Colonic mucosa (tissue), 4 donors: ENCODE results near the gene THEM5. TPM values are rescaled to one million over a fixed set of nuclear protein-coding genes. Genes with fewer than 3 reads are reported as not detected.
"Not testable (repeated sequence)": the region's sequence is repeated elsewhere in the genome, so short reads cannot be mapped to it uniquely, and the experiment has no call there.

Experiments used
- DNase-seq: peaks from one replicate; pipeline ENCODE4 v3.0.0-alpha.2; 2020
- H3K27ac ChIP-seq: fragments of 200-600 bp; one replicate; pipeline ENCODE4 v1.8.0; 2021
- H3K27me3 ChIP-seq: fragments of 200-600 bp; one replicate; pipeline ENCODE4 v1.8.0; 2021
- H3K36me3 ChIP-seq: fragments of 200-600 bp; one replicate; pipeline ENCODE4 v1.8.0; 2021
- H3K4me1 ChIP-seq: fragments of 200-600 bp; one replicate; pipeline ENCODE4 v1.8.0; 2021; ENCODE audit warnings: mild to moderate bottlenecking
- H3K4me3 ChIP-seq: fragments of 200-600 bp; one replicate; pipeline ENCODE4 v1.8.0; 2021
- H3K9ac ChIP-seq, 2 donors: one replicate each; pipeline ENCODE4 v1.7.0; 2013; ENCODE audit warnings: control low read depth in 2 of 2, low read depth in 2 of 2, low read length in 2 of 2
- H3K9me3 ChIP-seq: fragments of 200-600 bp; one replicate; pipeline ENCODE4 v1.8.0; 2021
- intact Hi-C: fragments of 100-400 bp; cut with DNase I; formaldehyde crosslinking; loops from one replicate; pipeline ENCODE4 v1.14.1; 2022
- total RNA-seq, 2 donors: library from RNA; stranded (reverse); fragmentation: NEBNext Ultra II Directional in 1 of 2; extraction: Animal tissue kit (Norgen Biotek cat#: 25700) in 1 of 2; gene quantifications; one replicate each; pipeline ENCODE4 v1.2.1, GENCODE V29; 2021
- TF ChIP-seq, protein P1 (sequence below): fragments of 200-600 bp; IDR thresholded peaks from one replicate; pipeline ENCODE4 v1.8.0; 2022; ENCODE audit warnings: antibody characterized with exemption, mild to moderate bottlenecking
- donor health status: healthy.
- donor health status: DM: no; HTN: no; CAD: no.
- donor health status: DM: no; HTN: no; CAD: no.

Gene THEM5
- total RNA-seq, 2 donors from 2014 or later = not detected

DNA sequence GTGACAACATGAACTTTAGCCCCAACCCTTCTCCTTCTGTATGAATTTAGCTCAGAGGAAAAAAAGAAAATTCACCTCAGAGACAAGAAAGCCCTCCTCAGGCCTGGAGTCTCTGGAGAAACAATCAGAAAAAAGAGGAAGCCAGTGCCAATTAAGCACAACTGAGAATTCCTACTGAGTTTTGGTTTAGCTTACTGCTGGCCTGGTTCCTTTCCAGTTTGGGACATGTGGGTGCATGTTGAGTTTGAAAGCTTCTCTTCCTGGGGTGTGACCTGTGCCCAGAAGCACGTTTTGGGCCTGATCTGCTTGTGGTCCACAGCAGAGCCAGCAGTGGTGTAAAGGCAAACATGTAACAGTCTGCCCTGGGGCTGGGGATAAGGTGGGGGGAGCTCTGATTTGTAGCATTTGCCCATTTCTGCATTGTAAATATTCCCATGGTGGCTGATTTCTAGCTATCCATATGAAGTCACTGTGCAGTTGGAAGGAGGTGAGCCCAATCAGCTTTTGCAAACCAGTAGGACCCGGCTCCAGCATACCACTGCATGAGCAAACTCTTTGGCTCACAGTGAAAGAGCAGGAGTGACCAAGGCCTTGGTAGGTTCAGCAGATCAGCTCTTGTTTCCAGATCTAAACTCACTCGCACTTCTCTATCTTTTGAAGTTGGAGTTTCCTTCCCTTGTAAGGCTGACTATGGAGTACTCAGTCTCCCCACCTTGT is 4.7 kb upstream of the THEM5 start:
- TF ChIP-seq, protein P1, sequence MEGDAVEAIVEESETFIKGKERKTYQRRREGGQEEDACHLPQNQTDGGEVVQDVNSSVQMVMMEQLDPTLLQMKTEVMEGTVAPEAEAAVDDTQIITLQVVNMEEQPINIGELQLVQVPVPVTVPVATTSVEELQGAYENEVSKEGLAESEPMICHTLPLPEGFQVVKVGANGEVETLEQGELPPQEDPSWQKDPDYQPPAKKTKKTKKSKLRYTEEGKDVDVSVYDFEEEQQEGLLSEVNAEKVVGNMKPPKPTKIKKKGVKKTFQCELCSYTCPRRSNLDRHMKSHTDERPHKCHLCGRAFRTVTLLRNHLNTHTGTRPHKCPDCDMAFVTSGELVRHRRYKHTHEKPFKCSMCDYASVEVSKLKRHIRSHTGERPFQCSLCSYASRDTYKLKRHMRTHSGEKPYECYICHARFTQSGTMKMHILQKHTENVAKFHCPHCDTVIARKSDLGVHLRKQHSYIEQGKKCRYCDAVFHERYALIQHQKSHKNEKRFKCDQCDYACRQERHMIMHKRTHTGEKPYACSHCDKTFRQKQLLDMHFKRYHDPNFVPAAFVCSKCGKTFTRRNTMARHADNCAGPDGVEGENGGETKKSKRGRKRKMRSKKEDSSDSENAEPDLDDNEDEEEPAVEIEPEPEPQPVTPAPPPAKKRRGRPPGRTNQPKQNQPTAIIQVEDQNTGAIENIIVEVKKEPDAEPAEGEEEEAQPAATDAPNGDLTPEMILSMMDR = no peak
- intact Hi-C loops = no loop called here
- Histone ChIP-seq H3K4me3 (no peak overlapping the region), H3K36me3 (no peaks in the 10 kb centered on the region), H3K27me3 (no peaks in the 10 kb centered on the region), H3K4me1 (no peaks in the 10 kb centered on the region), H3K9me3 (no peaks in the 10 kb centered on the region), H3K27ac (no peak overlapping the region), H3K9ac (no peak overlapping the region)
- no peak for DNase-seq

- H3K27ac ChIP-seq = no peak overlapping the region
- no peaks in the 10 kb centered on the region for H3K9me3 ChIP-seq
- H3K9ac ChIP-seq = no peak overlapping the region
- TF ChIP-seq, protein P1 = no peak
- H3K4me1 ChIP-seq = no peaks in the 10 kb centered on the region
- intact Hi-C loops = no loop called here
- no peaks in the 10 kb centered on the region for H3K36me3 ChIP-seq
- no peak overlapping the region for H3K4me3 ChIP-seq
- no peaks in the 10 kb centered on the region for H3K27me3 ChIP-seq
- no peak for DNase-seq
Observed at GRCh38 chr1:151855933-151856332, 2.4 kb upstream of the THEM5 start.

DNA sequence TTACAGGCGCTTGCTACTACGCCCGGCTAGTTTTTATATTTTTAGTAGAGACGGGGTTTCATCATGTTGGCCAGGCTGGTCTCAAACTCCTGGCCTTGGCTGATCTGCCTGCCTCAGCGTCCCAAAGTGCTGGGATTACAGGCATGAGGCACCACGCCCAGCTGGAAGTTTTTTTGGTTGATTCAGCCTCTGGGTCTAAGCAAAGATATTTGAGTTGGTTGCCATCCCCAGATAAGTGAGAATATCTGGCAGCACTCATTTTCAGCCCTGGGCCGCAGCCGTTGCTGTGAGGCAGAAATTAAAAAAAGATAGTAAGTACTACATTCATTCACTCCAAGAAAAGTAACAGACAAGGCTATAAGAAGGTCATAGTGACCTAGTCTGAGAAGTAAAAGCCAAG is 2.0 kb upstream of the THEM5 start:
- H3K36me3 ChIP-seq, DNase-seq, intact Hi-C loops, H3K4me1 ChIP-seq, H3K9ac ChIP-seq, H3K4me3 ChIP-seq, H3K27me3 ChIP-seq, H3K27ac ChIP-seq, H3K9me3 ChIP-seq: not testable (repeated sequence)

DNA sequence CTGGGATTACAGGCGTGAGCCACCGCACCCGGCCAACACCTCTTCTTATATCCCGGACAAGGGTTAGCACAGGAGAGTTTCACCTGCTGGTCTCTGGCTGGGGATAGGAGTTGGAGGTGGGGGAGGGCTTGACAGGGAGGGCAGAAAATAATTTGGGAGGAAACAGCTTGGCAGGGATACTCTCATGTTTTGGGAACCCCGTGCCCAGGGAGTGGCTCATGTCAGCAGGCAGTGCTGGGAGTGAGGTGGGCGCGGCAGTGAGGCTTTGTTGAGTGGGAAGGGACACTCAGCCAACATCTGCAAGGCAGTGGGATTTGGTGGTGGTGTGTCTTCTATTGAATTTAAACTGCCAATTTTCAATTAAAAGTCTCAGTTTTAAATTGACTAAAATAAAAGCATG is 1.1 kb upstream of the THEM5 start:
- no peak overlapping the region for H3K27ac ChIP-seq
- no peak overlapping the region for H3K9ac ChIP-seq
- no peak for DNase-seq
- H3K4me3 ChIP-seq = no peak overlapping the region
- H3K27me3 ChIP-seq = no peaks in the 10 kb centered on the region
- no peaks in the 10 kb centered on the region for H3K4me1 ChIP-seq
- H3K36me3 ChIP-seq = no peaks in the 10 kb centered on the region
- no peaks in the 10 kb centered on the region for H3K9me3 ChIP-seq
- intact Hi-C loops = no loop called here
- TF ChIP-seq, protein P1 = no peak

- Histone ChIP-seq H3K36me3 (no peaks in the 10 kb centered on the region), H3K9ac (no peak overlapping the region), H3K4me1 (no peaks in the 10 kb centered on the region), H3K9me3 (no peaks in the 10 kb centered on the region), H3K27ac (no peak overlapping the region), H3K4me3 (no peak overlapping the region), H3K27me3 (no peaks in the 10 kb centered on the region)
- TF ChIP-seq, protein P1 = no peak
- DNase-seq = no peak
- intact Hi-C loops = no loop called here
Observed at GRCh38 chr1:151852733-151853132, 779 bp downstream of the THEM5 start.

GRCh38 chr1:151851886-151852285 is 1.6 kb downstream of the THEM5 start:
- Histone ChIP-seq H3K27me3 (no peaks in the 10 kb centered on the region), H3K9me3 (no peaks in the 10 kb centered on the region), H3K4me3 (no peak overlapping the region), H3K36me3 (no peaks in the 10 kb centered on the region), H3K27ac (no peak overlapping the region), H3K4me1 (no peaks in the 10 kb centered on the region), H3K9ac (no peak overlapping the region)
- intact Hi-C loops = no loop called here
- TF ChIP-seq, protein P1 = no peak
- DNase-seq = no peak
